ENCODE results near the gene PPIH.
"Not testable (repeated sequence)": the region's sequence is repeated elsewhere in the genome, so short reads cannot be mapped to it uniquely, and the experiment has no call there.

The PPIH gene

GRCh38 chr1:42682739-42683531 lies 24.7 kb downstream of the PPIH start:
- peak; percentile 64 for DNase-seq

- no peak for DNase-seq
These were observed 25.9 kb downstream of the PPIH start for GRCh38 chr1:42684139-42684538.

DNA sequence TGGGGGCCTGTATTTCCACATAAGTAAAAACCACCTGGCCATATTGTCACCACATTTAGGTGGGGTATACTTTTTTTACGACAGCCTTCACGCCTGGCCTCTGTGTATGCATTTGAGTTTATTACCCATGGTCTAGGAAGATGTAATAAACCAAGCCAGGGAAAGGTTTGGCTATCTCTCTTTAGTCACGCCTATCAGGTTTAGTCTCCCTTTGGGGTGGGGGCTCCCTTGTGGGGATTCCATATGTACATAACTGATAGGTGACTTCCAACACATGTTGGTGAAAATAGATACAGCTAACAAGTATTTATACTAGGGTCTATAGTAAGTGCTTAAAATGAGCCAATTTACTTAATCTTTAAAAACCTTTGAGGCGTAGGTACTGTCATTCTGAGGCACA lies 28.2 kb downstream of the PPIH start:
- DNase-seq, result no peak

DNA sequence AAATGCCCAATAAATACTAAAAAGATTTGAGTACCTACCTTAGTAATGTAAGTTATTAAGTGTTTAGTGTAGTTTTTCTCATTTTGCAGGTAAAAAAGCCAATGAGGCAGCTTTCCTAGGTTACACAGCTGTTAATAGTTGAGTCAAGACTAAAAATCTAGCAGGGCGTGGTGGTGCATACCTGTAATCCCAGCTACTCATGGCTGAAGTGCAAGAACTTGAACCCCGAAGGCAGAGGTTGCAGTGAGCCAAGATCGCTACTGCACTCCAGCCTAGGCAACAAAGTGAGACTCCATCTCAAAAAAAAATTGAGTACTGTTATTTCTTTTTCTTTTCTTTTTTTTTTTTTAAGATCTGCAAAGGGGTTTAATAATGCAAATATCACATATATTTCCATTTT lies 31.7 kb downstream of the PPIH start:
- no peak for DNase-seq

DNA sequence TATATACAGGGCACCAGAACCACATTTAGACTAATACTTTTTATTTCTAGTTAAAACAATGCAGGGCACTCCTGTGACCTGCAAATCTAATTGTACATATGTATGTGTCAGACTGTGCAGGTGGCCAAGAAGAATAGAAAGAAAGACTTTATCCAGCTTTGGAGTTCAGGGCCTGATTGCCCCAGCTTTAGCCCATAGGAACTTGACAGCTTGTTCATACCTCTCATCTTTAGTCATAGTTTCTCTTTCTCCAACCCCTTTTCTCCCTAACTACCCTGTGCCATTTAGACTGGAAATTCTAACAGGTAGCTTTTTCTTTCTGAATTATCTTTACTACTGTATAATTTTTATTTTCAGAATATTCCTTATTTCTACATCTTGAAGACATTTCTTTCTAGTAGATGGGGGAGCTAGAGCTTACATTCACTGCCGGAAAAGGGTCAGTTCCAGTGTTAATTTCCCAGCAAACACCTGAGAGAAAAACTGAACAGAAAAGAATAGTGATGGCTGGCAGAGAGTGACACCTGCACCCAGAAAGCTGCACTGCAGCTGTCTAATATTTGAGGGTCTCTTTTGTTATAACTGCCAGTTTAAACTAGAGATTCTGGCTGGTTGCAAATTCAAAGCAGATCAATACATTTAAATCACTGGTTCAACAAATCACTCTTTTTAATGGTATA lies 32.4 kb downstream of the PPIH start:
- no peak for DNase-seq

DNA sequence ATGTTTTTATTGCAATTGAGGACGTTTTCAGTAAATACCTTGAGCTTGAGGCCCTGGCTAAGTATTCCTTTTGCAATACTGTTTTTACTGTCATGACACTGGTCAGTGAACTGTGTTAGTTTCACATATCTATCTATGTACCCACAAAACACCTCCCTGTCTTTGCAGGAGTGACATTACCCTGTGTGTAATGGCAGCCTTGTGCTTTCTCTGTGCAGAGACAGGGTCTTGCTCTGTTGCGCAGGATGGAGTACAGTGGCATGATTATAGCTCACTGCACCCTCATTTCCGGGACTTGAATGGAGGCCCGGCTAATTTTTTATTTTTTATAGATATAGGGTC lies 32.9 kb downstream of the PPIH start:
- no peak for DNase-seq

GRCh38 chr1:42692461-42692860 lies 34.2 kb downstream of the PPIH start:
- no peak for DNase-seq

GRCh38 chr1:42692911-42693310 lies 34.7 kb downstream of the PPIH start:
- DNase-seq, result no peak

DNA sequence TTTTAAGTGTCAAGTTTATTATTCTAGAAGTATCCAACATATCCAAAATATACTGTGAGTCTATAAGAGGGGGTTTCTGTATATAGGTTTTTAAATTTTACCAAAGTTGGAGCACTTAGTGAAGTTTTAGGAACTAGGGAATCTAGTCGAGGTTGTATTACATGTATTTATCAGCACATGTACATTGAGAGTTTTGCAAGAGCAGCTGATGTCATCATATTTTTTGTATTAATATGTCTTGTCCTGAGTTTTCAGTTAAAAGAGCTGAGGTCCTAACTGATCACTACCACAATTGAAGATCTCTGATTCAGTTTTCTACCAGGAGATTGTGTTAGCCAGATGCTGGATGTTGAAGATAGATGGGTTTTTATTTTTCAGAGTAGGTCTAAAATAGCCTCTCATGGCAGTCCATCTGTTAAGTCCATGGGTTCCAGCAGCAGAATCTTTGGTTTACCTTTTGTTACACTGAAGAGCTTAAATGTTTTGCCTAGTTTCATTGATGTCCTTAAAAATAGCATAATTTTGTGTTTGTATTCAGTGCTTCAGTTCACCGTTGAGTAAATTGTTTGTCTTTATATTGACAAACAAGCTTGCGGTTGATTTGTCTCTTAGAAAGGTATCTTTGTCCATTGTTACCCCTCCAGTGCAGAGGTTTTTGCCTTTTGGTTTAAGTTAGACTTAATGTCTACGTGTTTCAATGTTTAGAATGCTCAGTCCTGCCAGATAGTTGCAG lies 40.0 kb downstream of the PPIH start:
- DNase-seq, result no peak

DNA sequence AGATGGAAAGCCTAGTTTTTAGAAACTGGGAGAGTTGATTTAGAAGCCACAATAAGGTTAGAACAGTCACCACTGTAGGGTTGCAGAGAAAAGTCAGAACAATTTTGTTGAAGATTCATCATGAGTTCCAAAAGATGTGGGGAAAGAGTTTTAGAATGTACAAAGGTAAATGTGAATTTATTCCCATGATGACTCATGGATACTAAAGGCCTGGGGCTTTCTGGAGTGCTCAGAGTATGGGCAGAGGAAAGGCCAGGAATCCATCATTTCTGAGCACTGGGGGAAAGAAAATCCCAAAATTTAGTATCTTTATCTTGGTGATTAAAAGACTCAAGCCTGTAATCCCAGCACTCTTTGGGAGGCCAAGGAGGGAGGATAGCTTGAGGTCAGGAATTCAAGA lies 41.8 kb downstream of the PPIH start:
- no peak for DNase-seq

DNA sequence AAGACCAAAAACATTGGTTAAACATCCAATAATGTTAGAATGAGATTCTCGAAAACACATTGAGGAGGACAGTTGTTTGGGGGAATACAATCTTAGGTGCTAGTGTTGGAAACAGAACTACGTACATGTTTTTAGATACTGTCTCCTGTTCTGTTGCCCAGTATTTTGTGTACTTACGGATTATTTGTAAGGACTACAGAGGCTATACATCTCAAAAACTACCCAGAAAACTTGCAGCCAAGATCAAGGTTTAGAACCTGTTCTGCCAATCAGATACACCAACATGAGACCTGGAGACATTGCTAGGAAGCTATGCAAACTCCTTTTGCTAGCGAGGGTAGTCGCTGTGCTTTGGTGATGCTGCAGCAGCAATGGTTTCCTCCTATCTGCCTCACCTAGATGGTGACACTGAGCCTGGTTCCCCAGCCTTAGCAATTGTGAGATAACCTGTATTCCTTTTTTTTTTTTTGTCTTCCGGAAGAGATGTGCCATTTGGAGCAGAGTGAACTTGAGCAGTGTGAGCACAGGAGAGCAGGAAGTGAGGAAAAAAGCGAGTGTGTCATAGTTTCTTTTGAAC lies 45.8 kb downstream of the PPIH start:
- no peak for DNase-seq

DNA sequence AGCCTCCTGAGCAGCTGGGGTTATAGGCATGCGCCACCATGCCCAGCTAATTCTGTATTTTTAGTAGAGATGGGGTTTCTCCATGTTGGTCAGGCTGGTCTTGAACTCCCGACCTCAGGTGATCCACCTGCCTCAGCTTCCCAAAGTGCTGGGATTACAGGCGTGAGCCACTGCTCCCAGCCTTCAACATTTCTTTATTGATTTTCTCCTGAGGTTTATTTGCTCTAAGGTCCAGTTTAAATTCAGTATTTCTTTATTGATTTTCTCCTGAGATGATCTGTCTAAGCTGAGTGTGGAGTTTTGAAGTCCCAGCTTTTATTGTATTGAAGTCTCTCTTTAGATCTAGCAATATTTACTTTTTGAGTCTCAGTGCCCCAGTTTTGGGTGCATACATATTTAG lies 54.6 kb downstream of the PPIH start:
- not testable (repeated sequence) for DNase-seq

- DNase-seq, result no peak
These were observed 55.1 kb downstream of the PPIH start for GRCh38 chr1:42713293-42713692.

DNA sequence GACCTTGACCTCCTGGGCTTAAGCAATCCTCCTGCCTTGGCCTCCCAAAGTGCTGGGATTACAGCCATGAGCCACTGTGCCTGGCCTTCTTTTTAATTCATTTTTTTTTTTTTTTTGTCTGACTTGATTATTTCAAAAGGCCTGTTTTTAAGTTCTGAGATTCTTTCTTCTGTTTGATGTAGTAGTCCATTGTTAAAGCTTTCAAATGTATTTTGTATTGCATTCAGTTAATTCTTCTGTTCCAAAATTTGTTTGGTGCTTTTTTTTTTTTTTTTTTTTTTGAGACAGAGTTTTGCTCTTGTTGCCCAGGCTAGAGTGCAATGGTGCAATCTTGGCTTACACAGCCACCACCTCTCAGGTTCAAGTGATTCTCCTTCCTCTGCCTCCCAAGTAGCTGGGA lies 56.2 kb downstream of the PPIH start:
- not testable (repeated sequence) for DNase-seq

- no peak for DNase-seq
These were observed 62.6 kb downstream of the PPIH start for GRCh38 chr1:42720868-42721267.

GRCh38 chr1:42721926-42722325 lies 63.7 kb downstream of the PPIH start:
- no peak for DNase-seq

- DNase-seq, result not testable (repeated sequence)
These were observed 64.2 kb downstream of the PPIH start for GRCh38 chr1:42722403-42722802.

- no peak for DNase-seq
These were observed 65.3 kb downstream of the PPIH start for GRCh38 chr1:42723511-42723910.

GRCh38 chr1:42725820-42726219 lies 67.6 kb downstream of the PPIH start:
- DNase-seq, result not testable (repeated sequence)
